IMR-90 (cell line): ENCODE measurements around the gene SSR3.

Experiments
- CEBPB ChIP-seq: IDR thresholded peaks from 2 replicates; pipeline ENCODE4 v1.6.1; 2012; ENCODE audit warnings: low read depth, low read length, improper control_type of control experiment
- CTCF ChIP-seq: conservative IDR thresholded peaks from 2 replicates; pipeline ENCODE4 v1.5.1; 2012; ENCODE audit warnings: mild to moderate bottlenecking, low read depth, low read length, improper control_type of control experiment
- MAFK ChIP-seq: IDR thresholded peaks from 2 replicates; pipeline ENCODE4 v1.6.1; 2012; ENCODE audit warnings: low read depth, low read length, improper control_type of control experiment
- POLR2A ChIP-seq: IDR thresholded peaks from 2 replicates; pipeline ENCODE4 v1.6.1; 2012; ENCODE audit warnings: mild to moderate bottlenecking, low read depth, low read length
- RFX5 ChIP-seq: IDR thresholded peaks from 2 replicates; pipeline ENCODE4 v1.8.0; 2012; ENCODE audit warnings: low read depth, mild to moderate bottlenecking, low read length, moderate library complexity
- USF2 ChIP-seq: fragments of 150-350 bp; IDR thresholded peaks from 2 replicates; pipeline ENCODE4 v1.6.1; 2017; ENCODE audit warnings: mild to moderate bottlenecking, antibody characterized with exemption, low read length, low read depth

- TF ChIP-seq CTCF (no peak), USF2 (no peak), POLR2A (no peak), RFX5 (no peak), CEBPB (no peak), MAFK (no peak)
These were observed 38.9 kb upstream of the SSR3 start for GRCh38 chr3:156593814-156594213.
